CD4-positive, alpha-beta T cell treated with Interleukin-2 at 100 ng/mL for 4 hours (primary cell): Measurements from ENCODE around the gene GPX4.

ENCODE experiments used
- DNase-seq: peaks from one replicate; pipeline ENCODE4 v3.0.0-alpha.2; 2020; ENCODE audit warnings: low spot score

GPX4 gene

GRCh38 chr19:1102407-1103131, 1.2 kb upstream of the GPX4 start:
- DNase-seq, result peak; percentile 56

DNA sequence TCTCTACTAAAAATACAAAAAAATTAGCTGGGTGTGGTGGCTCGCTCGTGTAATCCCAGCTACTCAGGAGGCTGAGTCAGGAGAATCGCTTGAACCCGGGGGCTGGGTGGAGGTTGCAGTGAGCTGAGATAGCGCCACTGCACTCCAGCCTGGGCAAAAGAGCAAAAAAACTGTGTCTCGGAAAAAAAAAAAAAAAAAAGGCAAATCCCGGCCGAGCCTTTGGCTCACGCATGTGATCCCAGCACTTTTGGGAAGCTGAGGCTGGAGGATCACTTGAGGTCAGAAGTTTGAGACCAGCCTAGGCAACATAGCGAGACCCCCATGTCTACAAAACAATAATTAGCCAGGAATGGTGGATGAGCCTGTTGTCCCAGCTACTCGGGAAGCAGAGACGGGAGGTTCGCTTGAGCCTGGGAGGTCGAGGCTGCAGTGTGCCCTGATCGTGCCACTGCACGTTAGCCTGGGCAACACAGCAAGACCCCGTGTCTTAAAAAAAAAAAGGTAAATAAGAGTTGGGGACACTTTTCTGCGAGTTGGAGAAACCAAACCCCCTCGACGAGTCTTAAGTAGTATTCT, 574 bp upstream of the GPX4 start:
- DNase-seq, result no peak

GRCh38 chr19:1104311-1105007, 665 bp downstream of the GPX4 start:
- DNase-seq, result peak; percentile 55

- no peak for DNase-seq
These were observed 1.4 kb downstream of the GPX4 start for GRCh38 chr19:1105008-1105872.

- no peak for DNase-seq
These were observed 2.4 kb downstream of the GPX4 start for GRCh38 chr19:1105873-1106840.

- DNase-seq, result no peak
These were observed 3.3 kb downstream of the GPX4 start for GRCh38 chr19:1106841-1107660.

GRCh38 chr19:1107661-1108261, 4.0 kb downstream of the GPX4 start:
- no peak for DNase-seq

- no peak for DNase-seq
These were observed 4.7 kb downstream of the GPX4 start for GRCh38 chr19:1108291-1109031.

DNA sequence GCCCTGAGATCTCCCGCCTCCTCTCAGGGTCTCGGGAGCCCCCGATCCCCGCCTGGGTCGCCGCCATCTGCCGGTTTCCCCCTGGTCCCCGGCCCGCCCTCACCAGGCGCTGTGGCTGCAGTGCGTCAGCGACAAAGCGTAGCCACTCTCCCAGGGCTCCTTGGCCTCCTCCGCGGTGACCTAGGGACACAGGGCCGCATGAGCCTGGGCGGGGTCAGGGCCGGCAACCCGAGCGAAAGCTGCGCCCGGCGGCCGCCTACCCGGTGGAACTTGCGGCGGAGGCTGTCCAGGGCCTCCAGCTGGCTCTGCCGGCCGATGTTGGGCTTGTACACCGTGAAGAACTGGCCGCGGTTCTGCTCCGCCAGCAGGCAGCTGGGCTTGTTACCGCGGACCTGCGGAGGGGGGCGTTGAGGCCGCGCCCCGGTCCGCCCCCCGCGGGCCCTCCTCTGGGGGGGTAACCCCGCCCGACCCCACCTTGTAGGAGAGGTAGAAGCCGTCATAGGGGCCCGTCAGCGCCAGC, 5.3 kb downstream of the GPX4 start:
- DNase-seq, result no peak

DNA sequence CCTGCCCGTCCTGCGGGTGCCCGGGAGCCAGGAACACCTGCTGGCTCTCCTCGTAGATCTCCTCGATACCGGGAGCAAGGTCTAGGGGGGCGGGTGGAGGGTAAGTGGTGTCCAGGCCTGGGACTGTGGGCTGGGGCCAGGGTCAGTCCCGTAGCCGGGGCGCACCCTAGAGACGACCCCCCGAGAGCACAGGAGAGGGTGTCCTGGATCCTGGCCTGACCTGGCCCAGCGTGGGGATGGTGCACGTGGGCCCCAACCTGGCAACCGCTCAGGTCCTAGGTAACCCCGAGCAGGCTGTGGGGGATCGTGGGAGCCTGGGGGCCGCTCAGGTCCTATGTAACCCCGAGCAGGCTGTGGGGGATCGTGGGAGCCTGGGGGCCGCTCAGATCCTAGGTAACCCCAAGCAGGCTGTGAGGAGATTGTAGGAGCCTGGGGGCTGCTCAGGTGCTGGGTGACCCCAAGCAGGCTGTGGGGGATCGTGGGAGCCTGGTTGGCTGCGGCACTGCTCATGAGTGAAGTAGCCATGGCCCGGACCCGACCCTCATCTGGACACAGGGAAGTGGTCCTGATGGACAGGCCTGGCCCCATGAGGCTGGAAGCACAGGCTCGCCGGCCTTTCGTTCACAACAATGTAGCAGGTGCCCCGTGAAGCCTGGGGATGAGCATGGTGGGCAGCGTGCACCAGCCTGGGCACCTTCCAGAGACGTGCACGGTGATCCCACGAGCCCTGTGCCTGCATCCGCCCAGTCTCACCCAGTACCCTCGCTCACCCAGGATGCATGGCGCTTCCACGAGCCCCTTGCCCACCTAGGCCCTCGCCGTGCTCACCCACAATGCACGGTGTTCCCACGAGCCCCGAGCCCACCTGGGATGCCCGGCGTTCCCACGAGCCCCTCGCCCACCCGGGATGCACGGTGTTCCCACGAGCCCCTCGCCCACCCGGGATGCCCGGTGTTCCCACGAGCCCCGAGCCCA, 6.2 kb downstream of the GPX4 start:
- no peak for DNase-seq

DNA sequence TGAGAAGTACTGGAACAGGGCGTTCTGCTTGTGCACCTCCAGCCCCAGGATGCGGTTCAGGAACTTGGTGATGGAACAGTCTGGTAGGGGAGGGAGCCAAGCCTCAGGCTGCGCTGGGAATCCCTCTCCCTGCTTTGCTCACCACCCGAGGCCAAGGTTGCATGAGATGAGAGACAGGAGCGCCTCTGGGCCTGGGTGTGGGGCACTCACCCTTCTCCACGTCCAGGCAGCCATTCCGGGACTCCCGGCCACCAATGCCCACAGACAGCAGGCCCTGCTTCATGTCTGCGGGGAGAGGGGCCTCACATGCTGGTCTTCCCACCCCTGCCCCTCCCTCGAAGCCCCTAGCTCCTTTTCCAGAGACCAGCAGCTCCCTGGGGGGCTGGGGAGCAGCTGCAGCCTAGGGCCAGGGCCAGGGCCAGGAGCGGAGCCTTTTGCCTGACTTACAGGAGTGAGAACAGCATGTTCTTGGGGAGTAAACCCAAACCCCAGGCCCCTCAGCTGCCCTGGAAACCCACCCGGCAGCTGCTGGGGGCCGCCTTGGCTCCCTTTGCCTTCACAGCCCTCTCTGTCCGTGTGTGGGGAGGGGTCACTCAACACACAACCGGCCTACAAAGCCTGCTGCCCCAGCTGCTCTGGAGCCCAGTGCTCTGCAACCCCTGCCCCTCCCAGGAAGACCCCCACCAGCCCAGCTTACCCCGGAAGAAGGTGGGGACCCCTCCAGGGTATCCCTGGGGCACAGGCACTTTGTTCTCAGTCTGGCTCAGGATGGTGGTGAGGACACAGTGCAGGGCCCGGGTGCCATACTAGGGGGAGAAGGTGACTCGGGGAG, 7.2 kb downstream of the GPX4 start:
- DNase-seq, result no peak

- no peak for DNase-seq
These were observed 8.0 kb downstream of the GPX4 start for GRCh38 chr19:1111641-1112267.

DNA sequence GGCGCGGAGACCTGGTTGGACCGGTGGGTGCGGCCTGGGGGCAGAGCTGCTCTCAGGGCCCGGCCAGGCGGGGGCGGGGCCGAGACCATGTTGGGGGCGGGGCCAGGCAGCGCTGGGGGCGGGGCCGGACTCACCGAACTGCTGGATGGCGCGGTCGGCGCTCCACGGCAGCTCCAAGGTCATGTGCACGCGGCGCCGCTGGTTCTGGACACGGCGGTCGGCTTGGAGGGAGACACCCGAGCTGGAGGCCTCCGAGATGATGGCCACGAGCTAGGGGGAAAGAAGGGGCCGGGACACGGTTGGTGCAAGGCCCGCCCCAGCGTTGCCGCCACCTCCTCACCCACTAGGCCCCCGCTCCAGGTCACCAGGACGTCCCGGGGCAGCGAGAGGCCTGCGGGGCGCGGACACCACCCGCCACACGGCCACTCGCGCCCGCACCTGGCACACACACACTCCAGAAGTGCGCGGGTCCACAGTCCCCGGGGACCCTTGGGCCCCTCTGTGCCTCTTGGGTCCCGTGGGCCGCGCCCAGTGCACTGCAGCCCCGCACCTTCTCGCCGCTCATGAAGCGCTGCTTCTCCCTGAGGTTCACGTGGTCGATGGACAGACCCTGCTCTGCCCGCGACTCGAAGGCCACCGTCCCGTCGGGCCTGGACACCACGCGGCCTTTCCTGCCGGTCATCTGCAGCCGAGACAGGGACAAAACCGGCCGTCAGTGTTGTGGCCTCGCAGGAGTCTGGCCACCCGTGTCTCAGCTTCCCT, 8.7 kb downstream of the GPX4 start:
- no peak for DNase-seq

- DNase-seq, result peak; percentile 84
These were observed 9.5 kb downstream of the GPX4 start for GRCh38 chr19:1113030-1113985.
